RWPE2 (cell line): ENCODE results near the gene DYNLRB2.

Experiments used
- ATAC-seq: fragments of 200-7000 bp; cut with Tn5 transposase; 3 replicates; pipeline ENCODE4 v1.9.1; 2021; ENCODE audit warnings: low read depth
- DNase-seq: peaks from one replicate; pipeline ENCODE4 v3.0.0-alpha.2; 2020; ENCODE audit warnings: low spot score
- H3K27ac ChIP-seq: fragments of 450-650 bp; 2 replicates; pipeline ENCODE4 v1.5.1; 2017; ENCODE audit warnings: mild to moderate bottlenecking; ENCODE audit not compliant: poor library complexity, severe bottlenecking
- H3K27me3 ChIP-seq: fragments of 250-450 bp; sonication (Bioruptor Pico); 2 replicates; pipeline ENCODE4 v1.5.1; 2021; ENCODE audit warnings: mild to moderate bottlenecking, moderate library complexity; ENCODE audit not compliant: insufficient read depth, poor library complexity, severe bottlenecking
- H3K36me3 ChIP-seq: fragments of 250-450 bp; sonication (Bioruptor Pico); 2 replicates; pipeline ENCODE4 v1.5.1; 2020; ENCODE audit warnings: low read depth, mild to moderate bottlenecking, moderate library complexity
- H3K4me1 ChIP-seq: fragments of 250-450 bp; sonication (Bioruptor Pico); 2 replicates; pipeline ENCODE4 v1.5.1; 2021; ENCODE audit warnings: mild to moderate bottlenecking, moderate library complexity; ENCODE audit not compliant: insufficient read depth, poor library complexity, severe bottlenecking
- H3K4me3 ChIP-seq: fragments of 250-450 bp; sonication (Bioruptor Pico); 2 replicates; pipeline ENCODE4 v1.5.1; 2021; ENCODE audit warnings: mild to moderate bottlenecking, moderate library complexity; ENCODE audit not compliant: severe bottlenecking
- H3K9me3 ChIP-seq: fragments of 250-450 bp; sonication (Bioruptor Pico); 2 replicates; pipeline ENCODE4 v1.5.1; 2021; ENCODE audit warnings: mild to moderate bottlenecking, moderate library complexity; ENCODE audit not compliant: severe bottlenecking
- TF ChIP-seq, protein P1 (sequence below): fragments of 450-650 bp; IDR thresholded peaks from one replicate; pipeline ENCODE4 v1.5.1; 2017; ENCODE audit warnings: mild to moderate bottlenecking, moderate library complexity; ENCODE audit not compliant: poor library complexity, severe bottlenecking

Gene DYNLRB2

DNA sequence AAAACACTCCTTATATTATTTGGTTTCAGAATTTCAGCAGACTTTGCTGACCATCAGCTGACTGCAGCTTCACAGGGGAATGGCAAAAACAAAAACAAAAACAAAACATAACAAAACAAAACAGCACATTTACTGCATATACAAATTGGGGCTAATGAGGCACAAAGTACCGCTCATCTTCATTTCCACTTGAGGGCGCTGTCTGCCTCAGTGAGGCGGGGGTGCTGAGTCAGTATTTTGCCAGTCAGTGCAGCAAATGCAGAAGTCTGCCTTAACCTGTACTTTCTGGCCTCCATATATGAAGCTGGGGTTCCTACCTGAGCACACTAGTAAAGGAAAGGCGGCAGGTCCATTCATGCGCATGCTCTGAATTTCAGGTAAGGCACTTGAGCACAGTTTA, 13.5 kb upstream of the DYNLRB2 start:
- Histone ChIP-seq H3K27me3 (no peaks in the 10 kb centered on the region), H3K36me3 (no peaks in the 10 kb centered on the region), H3K4me1 (no peaks in the 10 kb centered on the region), H3K27ac (no peak overlapping the region), H3K4me3 (no peak overlapping the region), H3K9me3 (no peaks in the 10 kb centered on the region)
- ATAC-seq = 0 out of 3 replicates have a peak, but pooled peaks have one; percentile 29
- TF ChIP-seq, protein P1, sequence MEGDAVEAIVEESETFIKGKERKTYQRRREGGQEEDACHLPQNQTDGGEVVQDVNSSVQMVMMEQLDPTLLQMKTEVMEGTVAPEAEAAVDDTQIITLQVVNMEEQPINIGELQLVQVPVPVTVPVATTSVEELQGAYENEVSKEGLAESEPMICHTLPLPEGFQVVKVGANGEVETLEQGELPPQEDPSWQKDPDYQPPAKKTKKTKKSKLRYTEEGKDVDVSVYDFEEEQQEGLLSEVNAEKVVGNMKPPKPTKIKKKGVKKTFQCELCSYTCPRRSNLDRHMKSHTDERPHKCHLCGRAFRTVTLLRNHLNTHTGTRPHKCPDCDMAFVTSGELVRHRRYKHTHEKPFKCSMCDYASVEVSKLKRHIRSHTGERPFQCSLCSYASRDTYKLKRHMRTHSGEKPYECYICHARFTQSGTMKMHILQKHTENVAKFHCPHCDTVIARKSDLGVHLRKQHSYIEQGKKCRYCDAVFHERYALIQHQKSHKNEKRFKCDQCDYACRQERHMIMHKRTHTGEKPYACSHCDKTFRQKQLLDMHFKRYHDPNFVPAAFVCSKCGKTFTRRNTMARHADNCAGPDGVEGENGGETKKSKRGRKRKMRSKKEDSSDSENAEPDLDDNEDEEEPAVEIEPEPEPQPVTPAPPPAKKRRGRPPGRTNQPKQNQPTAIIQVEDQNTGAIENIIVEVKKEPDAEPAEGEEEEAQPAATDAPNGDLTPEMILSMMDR = no peak
- no peak for DNase-seq

DNA sequence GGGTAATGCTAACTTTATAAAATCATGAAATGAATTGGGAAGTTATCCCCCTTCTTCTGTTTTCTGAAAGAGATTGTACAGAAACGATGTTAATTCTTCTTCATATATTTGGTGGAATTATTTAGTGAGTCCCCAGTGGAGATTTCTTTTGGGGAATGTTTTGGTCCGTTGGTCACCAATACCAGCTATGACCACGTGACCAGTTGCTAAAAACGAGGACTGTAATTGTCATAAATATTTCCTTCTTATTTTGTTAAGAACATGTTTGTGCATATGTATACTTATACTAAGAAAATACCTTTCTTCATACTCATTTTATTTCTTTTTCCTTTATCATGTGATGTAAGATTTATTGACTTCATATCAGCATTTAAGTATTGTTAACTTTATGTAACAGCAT, 10.3 kb upstream of the DYNLRB2 start:
- Histone ChIP-seq H3K9me3 (no peaks in the 10 kb centered on the region), H3K27me3 (peaks cover 12% of the 10 kb centered on the region), H3K27ac (no peak overlapping the region), H3K4me1 (no peaks in the 10 kb centered on the region), H3K4me3 (no peak overlapping the region), H3K36me3 (no peaks in the 10 kb centered on the region)
- ATAC-seq (no peak), DNase-seq (no peak)
- TF ChIP-seq, protein P1 = no peak

DNA sequence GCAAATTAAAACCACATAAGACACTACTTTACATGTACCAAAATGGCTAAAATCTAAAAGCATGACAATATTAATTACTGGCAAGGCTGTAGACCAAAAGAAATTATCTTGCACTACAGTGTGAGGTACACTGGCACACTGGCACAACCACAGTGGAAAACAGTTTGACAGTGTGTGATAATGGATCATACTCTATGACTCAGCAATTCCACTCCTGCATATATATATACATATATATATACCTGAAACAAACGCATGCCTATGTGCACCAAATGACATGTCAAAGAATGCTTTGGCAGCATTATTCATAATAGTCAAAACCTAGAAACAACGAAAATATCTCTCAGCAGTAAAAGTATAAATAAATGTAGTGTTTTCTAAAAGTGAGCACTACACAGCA, 4.6 kb upstream of the DYNLRB2 start:
- H3K27me3 ChIP-seq = peaks cover 12% of the 10 kb centered on the region
- no peak for DNase-seq
- H3K4me3 ChIP-seq = no peak overlapping the region
- H3K4me1 ChIP-seq = peaks cover 6% of the 10 kb centered on the region
- H3K36me3 ChIP-seq = no peaks in the 10 kb centered on the region
- no peak for ATAC-seq
- no peaks in the 10 kb centered on the region for H3K9me3 ChIP-seq
- H3K27ac ChIP-seq = no peak overlapping the region
- TF ChIP-seq, protein P1 = no peak

DNA sequence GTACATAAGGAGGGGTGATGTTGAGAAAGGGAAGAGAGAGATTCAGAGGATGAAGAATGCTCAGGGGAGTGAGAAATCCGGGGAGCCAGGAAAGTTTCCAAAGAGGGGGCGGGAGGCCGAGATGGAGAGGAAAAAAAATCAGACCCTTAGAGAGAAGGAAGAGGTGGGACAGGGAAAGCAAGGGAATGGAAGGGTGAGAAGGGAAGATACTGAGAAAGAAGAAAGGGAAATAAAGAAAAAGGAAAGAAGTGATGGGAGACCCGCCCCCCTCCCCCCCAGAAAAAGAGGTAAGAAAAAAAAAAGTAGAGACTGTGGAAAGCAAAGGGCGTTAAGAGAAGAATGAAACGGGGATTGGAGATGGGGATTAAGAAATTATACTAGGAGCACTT, 507 bp downstream of the DYNLRB2 start:
- Histone ChIP-seq H3K4me1 (peaks cover 9% of the 10 kb centered on the region), H3K27ac (no peak overlapping the region), H3K36me3 (no peaks in the 10 kb centered on the region), H3K27me3 (no peaks in the 10 kb centered on the region), H3K4me3 (peak overlapping the region; percentile 45), H3K9me3 (no peaks in the 10 kb centered on the region)
- DNase-seq (no peak), ATAC-seq (no peak)
- TF ChIP-seq, protein P1 = no peak

DNA sequence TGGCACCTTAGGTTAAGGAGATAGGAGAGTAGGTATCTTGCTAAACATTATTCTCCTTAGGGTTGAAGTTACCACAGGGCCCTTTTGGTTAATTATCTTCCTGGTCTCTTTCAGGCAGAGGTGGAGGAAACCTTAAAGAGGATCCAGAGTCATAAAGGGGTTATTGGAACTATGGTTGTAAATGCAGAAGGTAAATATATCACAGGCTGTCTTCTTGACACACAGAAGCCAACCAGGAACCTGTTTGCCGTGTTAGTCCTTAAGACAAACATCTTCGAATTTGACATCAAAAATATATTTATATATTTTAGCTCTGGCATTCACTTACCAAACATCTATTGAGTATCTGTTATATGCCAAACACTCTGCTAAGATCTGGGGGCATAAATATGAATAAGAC, 2.4 kb downstream of the DYNLRB2 start:
- TF ChIP-seq, protein P1 = no peak
- no peak for ATAC-seq
- H3K4me3 ChIP-seq = no peak overlapping the region
- no peaks in the 10 kb centered on the region for H3K27me3 ChIP-seq
- H3K36me3 ChIP-seq = no peaks in the 10 kb centered on the region
- no peak overlapping the region for H3K27ac ChIP-seq
- H3K4me1 ChIP-seq = peaks cover 9% of the 10 kb centered on the region
- DNase-seq = no peak
- H3K9me3 ChIP-seq = no peaks in the 10 kb centered on the region
